K562 (cell line): ENCODE results near the gene EHD3. TPM values are rescaled to one million over a fixed set of nuclear protein-coding genes. Genes with fewer than 3 reads are reported as not detected.

Experiments
- ATAC-seq: fragments of 200-7000 bp; cut with Tn5 transposase; 3 replicates; pipeline ENCODE4 v1.9.1; 2020; ENCODE audit warnings: moderate library complexity
- BruUV-seq: library from RNA; stranded (reverse); fragments of 400-500 nt; replicated peaks from 2 replicates; lab custom pipeline; 2021; lab: Mats Ljungman, UMichigan
- CTCF ChIA-PET: fragments of 300-600 bp; formaldehyde crosslinking; extraction: SDS; loops from one replicate; lab custom pipeline; 2021; ENCODE audit warnings: low intra/inter-chr PET ratio; lab: Yijun Ruan, JAX
- POLR2A ChIA-PET: fragments of 300-600, 350-650 bp; sonication (Branson Sonifier 250); formaldehyde crosslinking; extraction: SDS; loops from one replicate; lab custom pipeline; 2021; ENCODE audit warnings: antibody characterized with exemption, inconsistent platforms; lab: Yijun Ruan, JAX
- DNase-seq, 4 experiments: peaks; one replicate each; pipeline versions ENCODE4 v3.0.0 to v3.0.0-alpha.2; 2011 to 2018; ENCODE audit warnings: low spot score in 3 of 4, mixed read lengths in 3 of 4; ENCODE audit errors: extremely low read depth in 1 of 4
- FAIRE-seq: peaks from 2 replicates; lab custom pipeline; 2011; peaks lifted over from hg19 to GRCh38; lab: Jason Lieb, UNC
- H2AFZ ChIP-seq: 2 replicates; pipeline ENCODE4 v1.6.0; 2011; ENCODE audit warnings: low read depth, low read length, control low read depth, inconsistent platforms
- H3K27ac ChIP-seq: fragments of 200-600 bp; 3 replicates; pipeline ENCODE4 v1.8.0; 2011; ENCODE audit warnings: low read depth, mild to moderate bottlenecking, control low read depth, inconsistent platforms, low read length, moderate library complexity, mixed read lengths; ENCODE audit errors: extremely low read depth
- H3K27me3 ChIP-seq, 2 experiments: fragments of 300-600 bp in 1 of 2; 2 replicates in 1 of 2; 3 replicates in 1 of 2; pipeline versions ENCODE4 v1.6.0 to v1.8.0; 2011; ENCODE audit warnings: inconsistent platforms in 2 of 2, low read length in 2 of 2, mild to moderate bottlenecking in 1 of 2, mixed read lengths in 1 of 2, moderate library complexity in 1 of 2; ENCODE audit not compliant: control insufficient read depth in 2 of 2, insufficient read depth in 2 of 2
- H3K36me3 ChIP-seq: fragments of 300-600 bp; 3 replicates; pipeline ENCODE4 v1.8.0; 2011; ENCODE audit warnings: mild to moderate bottlenecking, low read length, inconsistent platforms; ENCODE audit not compliant: control insufficient read depth, insufficient read depth
- H3K4me1 ChIP-seq, 2 experiments: fragments of 200-600 bp in 1 of 2; replicated peaks in 1 of 2; 2 replicates in 1 of 2; 3 replicates in 1 of 2; pipeline versions ENCODE4 v1.5.1 to v1.8.0; 2011; ENCODE audit warnings: inconsistent platforms in 2 of 2, low read length in 2 of 2, mild to moderate bottlenecking in 1 of 2, mixed read lengths in 1 of 2, moderate library complexity in 1 of 2; ENCODE audit not compliant: control insufficient read depth in 2 of 2, insufficient read depth in 2 of 2
- H3K4me2 ChIP-seq: 2 replicates; pipeline ENCODE4 v1.6.1; 2011; ENCODE audit warnings: low read length, control low read depth, inconsistent platforms, mixed read lengths; ENCODE audit not compliant: insufficient read depth
- H3K4me3 ChIP-seq: fragments of 200-600 bp; sonication (generic), shearing (Covaris generic); 2 replicates; pipeline ENCODE4 v1.5.1; 2016; ENCODE audit warnings: control low read depth, inconsistent platforms
- H3K79me2 ChIP-seq: fragments of 200-600 bp; 3 replicates; pipeline ENCODE4 v1.8.0; 2011; ENCODE audit warnings: low read length, inconsistent platforms; ENCODE audit not compliant: control insufficient read depth, insufficient read depth
- H3K9ac ChIP-seq, 2 experiments: 2 replicates each; pipeline versions ENCODE4 v1.6.0 to v1.6.1; 2011; ENCODE audit warnings: low read depth in 2 of 2, low read length in 2 of 2, control low read depth in 1 of 2, inconsistent platforms in 1 of 2, mild to moderate bottlenecking in 1 of 2, mixed read lengths in 1 of 2; ENCODE audit not compliant: insufficient read depth in 1 of 2
- H3K9me1 ChIP-seq: one replicate; pipeline ENCODE4 v1.6.0; 2011; ENCODE audit warnings: inconsistent platforms, mild to moderate bottlenecking, low read length, moderate library complexity; ENCODE audit not compliant: control insufficient read depth, insufficient read depth
- H3K9me3 ChIP-seq: replicated peaks from 2 replicates; pipeline ENCODE4 v1.5.1; 2011; ENCODE audit warnings: low read depth, low read length, inconsistent platforms; ENCODE audit not compliant: control insufficient read depth, insufficient read depth
- H4K20me1 ChIP-seq: replicated peaks from 2 replicates; pipeline ENCODE4 v1.6.1; 2011; ENCODE audit warnings: low read length, inconsistent platforms, mixed read lengths; ENCODE audit not compliant: control insufficient read depth, insufficient read depth
- CHCHD3 ChIP-seq: fragments of 250-450 bp; sonication (Bioruptor Pico); IDR thresholded peaks from 2 replicates; pipeline ENCODE4 v2.1.2; 2022; ENCODE audit warnings: mild to moderate bottlenecking
- FOXP1 ChIP-seq: sonication (generic); formaldehyde crosslinking; IDR thresholded peaks from 2 replicates; pipeline ENCODE4 v1.8.0; 2022; ENCODE audit warnings: mild to moderate bottlenecking, missing genetic modification reagents
- HNRNPUL1 ChIP-seq: fragments of 200-400 bp; formaldehyde crosslinking; IDR thresholded peaks from 2 replicates; pipeline ENCODE4 v1.6.1; 2017; ENCODE audit warnings: low read length
- HSF4 ChIP-seq: fragments of 250-450 bp; sonication (Bioruptor Pico); IDR thresholded peaks from 2 replicates; pipeline ENCODE4 v2.1.2; 2022; ENCODE audit warnings: mild to moderate bottlenecking, moderate library complexity, borderline replicate concordance
- NCOR1 ChIP-seq: fragments of 450-650 bp; IDR thresholded peaks from 2 replicates; pipeline ENCODE4 v1.6.1; 2016; ENCODE audit warnings: mild to moderate bottlenecking, moderate library complexity
- SREBF1 ChIP-seq: fragments of 150-350 bp; IDR thresholded peaks from 2 replicates; pipeline ENCODE4 v1.6.1; 2014; ENCODE audit warnings: antibody characterized with exemption, low read depth, low read length, borderline replicate concordance
- TAL1 ChIP-seq: fragments of 450-650 bp; IDR thresholded peaks from 2 replicates; pipeline ENCODE4 v1.6.1; 2016; ENCODE audit warnings: mild to moderate bottlenecking
- ZNF197 ChIP-seq: fragments of 200-800 bp; sonication (Bioruptor generic); IDR thresholded peaks from 2 replicates; pipeline ENCODE4 v1.6.1; 2016; ENCODE audit warnings: low read depth, missing genetic modification characterization, missing compliant biosample characterization
- WGBS: fragments of 100-300 bp; shearing (Covaris generic); methylation state at CpG from one replicate; pipeline ENCODE4 v1.1.6; 2016; ENCODE audit warnings: low coverage, mixed read lengths; ENCODE audit not compliant: insufficient coverage; ENCODE audit errors: missing lambda C conversion rate; 5-methylcytosine and 5-hydroxymethylcytosine counted together
- in situ Hi-C: fragments of 300-500 bp; cut with MboI; formaldehyde crosslinking; loops from 4 replicates; pipeline ENCODE4 v1.15.0; 2018; ENCODE audit warnings: inconsistent platforms, mixed read lengths
- intact Hi-C: fragments of 100-400 bp; cut with micrococcal nuclease; formaldehyde crosslinking; loops from 2 replicates; pipeline ENCODE4 v1.14.2; 2022
- polyA plus RNA-seq, 8 experiments: library from polyadenylated mRNA; depleted of rRNA in 4 of 8; stranded (reverse) in 5 of 8; unstranded in 3 of 8; fragments of >200 nt; fragmentation: Nextera tagmentation in 2 of 8; fragmentation: Illumina TruSeq in 1 of 8; extraction: Ambion mirVana in 2 of 8; extraction: Trizol in 1 of 8; gene quantifications; 2 replicates each; pipeline versions ENCODE4 v1.2.1 to v1.2.3, GENCODE V29; 2011 to 2014; ENCODE audit warnings: inconsistent platforms in 1 of 8, missing spikeins in 1 of 8
- total RNA-seq, 7 experiments: library from RNA; depleted of rRNA in 6 of 7; stranded (reverse); fragments of >200 nt in 6 of 7; fragmentation: Illumina TruSeq in 2 of 7; extraction: Trizol in 2 of 7; gene quantifications; 2 replicates each; pipeline versions ENCODE4 v1.2.1 to v1.2.3, GENCODE V29; 2011 to 2021; ENCODE audit warnings: low replicate concordance in 1 of 7

Gene EHD3
- total and polyA plus RNA-seq, 9 of the 15 experiments (the other 6 are each of a cell fraction or from before 2014, with no cell fraction given): under 0.01 to 0.04 (median 0.03) TPM; not detected in 3

- intact Hi-C loops (no loop called here), in situ Hi-C loops (no loop called here)
- H3K79me2 ChIP-seq: no peaks in the 10 kb centered on the region
- BruUV-seq: no TSS peak
- no peaks in the 10 kb centered on the region for H3K9me1 ChIP-seq
- no peak for DNase-seq
- H3K27me3 ChIP-seq: peaks cover 0 to 13% of the 10 kb centered on the region in 2 experiments; a peak in 2 of 5 replicates
- H3K4me2 ChIP-seq: no peak overlapping the region
- TF ChIP-seq SREBF1: no peak
- TF ChIP-seq NCOR1: no peak
- TF ChIP-seq TAL1: no peak
- no peak for TF ChIP-seq FOXP1 (CRISPR knock-in tag)
- TF ChIP-seq HSF4 (CRISPR knock-in tag): no peak
- TF ChIP-seq ZNF197: no peak
- no peak for TF ChIP-seq CHCHD3 (CRISPR knock-in tag)
- no peak for TF ChIP-seq HNRNPUL1
- 3% methylated on average over 4 of the region's 4 CpGs for WGBS
- H3K4me3 ChIP-seq: no peak overlapping the region
- no peak overlapping the region for H2AFZ ChIP-seq
- no peaks in the 10 kb centered on the region for H3K9me3 ChIP-seq
- H4K20me1 ChIP-seq: no peaks in the 10 kb centered on the region
- H3K4me1 ChIP-seq: no peaks in the 10 kb centered on the region
- ChIA-PET CTCF (no interaction called here), POLR2A (interaction anchor here (0.6 to 1.5 kb wide), 2 partner anchors 19 to 80 kb away, joined by 3 read pairs; no protein-coding TSS in a partner anchor)
- ATAC-seq: no peak
- no peak overlapping the region for H3K27ac ChIP-seq
- FAIRE-seq: no peak
- H3K9ac ChIP-seq: no peak overlapping the region
- H3K36me3 ChIP-seq: no peaks in the 10 kb centered on the region
Measured at GRCh38 chr2:31286230-31286629, 52.3 kb downstream of the EHD3 start.
